Psoas muscle (tissue), 8 donors: Measurements from ENCODE around the gene MCHR1. TPM values are rescaled to one million over a fixed set of nuclear protein-coding genes. Genes with fewer than 3 reads are reported as not detected.

Experiments
- ATAC-seq, 4 donors: fragments of 200-7000 bp; cut with Tn5 transposase; one replicate each; pipeline ENCODE4 v1.9.1; 2020; ENCODE audit warnings: moderate library complexity in 3 of 4, mild to moderate bottlenecking in 2 of 4
- DNase-seq, 2 donors: peaks; one replicate each; pipeline ENCODE4 v3.0.0-alpha.2; 2020
- H3K27ac ChIP-seq: fragments of 200-600 bp; one replicate; pipeline ENCODE4 v1.8.0; 2022
- H3K27me3 ChIP-seq, 3 donors: fragments of 200-600 bp in 1 of 3; one replicate each; pipeline versions ENCODE4 v1.6.1 to v1.8.0; 2013 to 2022; ENCODE audit warnings: low read length in 2 of 3, mild to moderate bottlenecking in 2 of 3, moderate library complexity in 1 of 3; ENCODE audit not compliant: insufficient read depth in 3 of 3
- H3K36me3 ChIP-seq, 2 donors: fragments of 200-600 bp in 1 of 2; one replicate each; pipeline versions ENCODE4 v1.6.1 to v1.8.0; 2013 to 2022; ENCODE audit warnings: low read depth in 1 of 2, mild to moderate bottlenecking in 1 of 2, moderate library complexity in 1 of 2; ENCODE audit not compliant: insufficient read depth in 1 of 2
- H3K4me1 ChIP-seq: fragments of 200-600 bp; one replicate; pipeline ENCODE4 v1.8.0; 2022
- H3K4me3 ChIP-seq: fragments of 200-600 bp; one replicate; pipeline ENCODE4 v1.8.0; 2022; ENCODE audit warnings: mild to moderate bottlenecking
- H3K9me3 ChIP-seq: fragments of 200-600 bp; one replicate; pipeline ENCODE4 v1.8.0; 2022
- CTCF ChIP-seq: fragments of 200-600 bp; IDR thresholded peaks from one replicate; pipeline ENCODE4 v1.8.0; 2022; ENCODE audit warnings: antibody characterized with exemption
- WGBS, 3 donors: extraction: QIAGEN DNeasy Blood & Tissue Kit; methylation state at CpG; one replicate each; pipeline versions ENCODE4 v1.1.6 to v1.1.7; 2013; 5-methylcytosine and 5-hydroxymethylcytosine counted together
- intact Hi-C, 2 donors: fragments of 100-400 bp; cut with DNase I; formaldehyde crosslinking; loops; one replicate each; pipeline versions ENCODE4 v1.11.0 to v1.14.2; 2022
- polyA plus RNA-seq, 3 donors: library from polyadenylated mRNA; stranded (reverse); fragments of 200-250 nt; gene quantifications; one replicate each; pipeline ENCODE4 v1.2.3, GENCODE V29; 2013
- total RNA-seq, 4 donors: library from RNA; stranded (reverse); fragmentation: NEBNext Ultra II Directional in 2 of 4; extraction: Animal tissue kit (Norgen Biotek cat#: 25700) in 2 of 4; gene quantifications; one replicate each; pipeline versions ENCODE4 v1.2.1 to v1.2.4, GENCODE V29; 2021 to 2023
- donor health status: healthy with polysubstance abuse.
- donor health status: DM: no; HTN: no; CAD: no; lungs with moderate emphysema.
- donor health status: Bipolar disorder and iron deficiency.
- donor health status: healthy.
- donor health status: DM: yes; HTN: yes; CAD: no.
- donor health status: DM: no; HTN: no; CAD: no.
- donor health status: DM: no; HTN: no; CAD: no.
- donor health status: DM: yes; HTN: yes; CAD: no.

MCHR1 gene
- total and polyA plus RNA-seq, 7 donors = 0.04 to 1.2 (median 0.15) TPM; not detected in 3

DNA sequence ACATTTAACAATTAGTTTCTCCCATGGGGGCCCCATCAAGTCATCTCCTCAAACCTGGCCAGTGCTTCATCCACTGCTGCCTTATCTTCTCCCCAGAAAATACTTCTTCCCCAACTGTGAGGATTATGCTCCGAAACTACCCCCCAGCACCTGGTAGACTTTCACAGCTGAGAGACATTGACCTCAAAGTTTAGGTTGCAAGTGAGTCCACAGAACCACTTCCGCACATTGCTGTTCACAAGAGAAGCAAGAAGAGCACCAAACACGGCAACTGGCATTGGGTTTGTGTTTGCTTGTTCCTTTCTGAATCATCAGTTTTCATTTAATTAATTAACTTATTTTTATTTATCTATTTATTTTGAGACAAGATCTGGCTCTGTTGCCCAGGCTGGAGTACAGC lies 6.1 kb downstream of the MCHR1 start:
- Histone ChIP-seq H3K9me3 (no peaks in the 10 kb centered on the region), H3K27ac (no peak overlapping the region), H3K27me3 (peaks cover 0 to 6% (median 0%) of the 10 kb centered on the region in 3 donors), H3K4me1 (no peaks in the 10 kb centered on the region), H3K4me3 (no peak overlapping the region), H3K36me3 (no peaks in the 10 kb centered on the region)
- intact Hi-C loops = no loop called here
- ATAC-seq (no peak), DNase-seq (no peak)
- TF ChIP-seq CTCF = no peak
- 93 to 98% (median 96%) methylated on average over 3 of the region's 3 CpGs for WGBS, 3 donors

DNA sequence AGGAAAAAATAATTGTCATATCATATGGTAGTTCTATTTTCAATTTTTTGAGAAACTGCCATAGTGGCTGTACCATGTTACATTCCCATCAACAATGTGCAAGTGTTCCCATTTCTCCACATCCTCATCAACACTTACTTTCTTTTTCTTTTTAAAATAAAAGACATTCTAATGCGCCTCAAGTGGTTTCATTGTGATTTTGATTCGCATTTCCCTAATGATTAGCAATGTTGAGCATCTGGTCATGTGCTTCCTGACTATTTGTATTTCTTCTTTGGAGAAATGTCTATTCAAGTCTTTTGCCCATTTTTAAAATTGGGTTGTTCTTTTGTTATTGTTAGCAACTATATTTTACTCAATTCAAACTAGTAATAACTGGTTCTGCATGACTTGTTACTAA lies 8.4 kb downstream of the MCHR1 start:
- Histone ChIP-seq H3K9me3 (no peaks in the 10 kb centered on the region), H3K4me1 (no peaks in the 10 kb centered on the region), H3K36me3 (no peaks in the 10 kb centered on the region), H3K27me3 (no peaks in the 10 kb centered on the region), H3K27ac (no peak overlapping the region), H3K4me3 (no peak overlapping the region)
- no peak for ATAC-seq
- TF ChIP-seq CTCF = no peak
- no peak for DNase-seq
- intact Hi-C loops = no loop called here
- WGBS, 3 donors = 73 to 85% (median 83%) methylated on average over 2 of the region's 2 CpGs

- no peak overlapping the region for H3K4me3 ChIP-seq
- H3K27me3 ChIP-seq = no peaks in the 10 kb centered on the region
- intact Hi-C loops = no loop called here
- WGBS, 3 donors = 65 to 77% (median 77%) methylated on average over 8 of the region's 8 CpGs
- H3K9me3 ChIP-seq = no peaks in the 10 kb centered on the region
- H3K36me3 ChIP-seq = no peaks in the 10 kb centered on the region
- TF ChIP-seq CTCF = no peak
- H3K27ac ChIP-seq = no peak overlapping the region
- H3K4me1 ChIP-seq = no peaks in the 10 kb centered on the region
- ATAC-seq (no peak), DNase-seq (no peak)
These were observed 11.1 kb downstream of the MCHR1 start for GRCh38 chr22:40690370-40690769.

DNA sequence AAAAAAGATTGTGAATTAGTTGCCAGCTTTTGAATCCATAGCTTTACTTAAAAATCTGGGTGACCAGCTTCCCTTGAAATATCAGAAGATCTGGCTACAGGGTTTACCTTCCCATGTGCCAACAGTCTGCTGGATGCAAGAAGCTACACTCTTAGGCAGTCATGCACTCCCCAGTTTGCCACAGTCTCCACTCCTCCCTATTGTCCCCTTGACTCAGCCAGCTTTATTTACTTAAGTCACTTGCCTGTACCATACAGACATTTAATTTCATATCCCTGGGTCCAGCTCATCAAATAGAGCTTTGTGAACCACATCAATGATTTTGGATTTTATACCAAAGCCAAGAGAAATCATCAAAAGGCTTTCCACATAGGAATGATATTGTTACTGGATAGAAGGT lies 12.2 kb downstream of the MCHR1 start:
- ATAC-seq (no peak), DNase-seq (no peak)
- no peaks in the 10 kb centered on the region for H3K9me3 ChIP-seq
- no peaks in the 10 kb centered on the region for H3K4me1 ChIP-seq
- no peak for TF ChIP-seq CTCF
- H3K27me3 ChIP-seq = no peaks in the 10 kb centered on the region
- H3K36me3 ChIP-seq = no peaks in the 10 kb centered on the region
- no peak overlapping the region for H3K27ac ChIP-seq
- intact Hi-C loops = no loop called here
- H3K4me3 ChIP-seq = no peak overlapping the region

- ATAC-seq (no peak), DNase-seq (no peak)
- Histone ChIP-seq H3K9me3 (no peaks in the 10 kb centered on the region), H3K4me3 (no peak overlapping the region), H3K27me3 (no peaks in the 10 kb centered on the region), H3K27ac (no peak overlapping the region), H3K36me3 (no peaks in the 10 kb centered on the region), H3K4me1 (no peaks in the 10 kb centered on the region)
- TF ChIP-seq CTCF = no peak
- intact Hi-C loops = no loop called here
- 42 to 55% (median 49%) methylated on average over 7 of the region's 7 CpGs for WGBS, 3 donors
These were observed 15.1 kb downstream of the MCHR1 start for GRCh38 chr22:40694411-40694810.
